Heart left ventricle (tissue), 16 donors: ENCODE results near the gene TUT7. TPM values are rescaled to one million over a fixed set of nuclear protein-coding genes. Genes with fewer than 3 reads are reported as not detected.

Source experiments
- ATAC-seq, 4 donors: fragments of 200-7000 bp; cut with Tn5 transposase; one replicate each; pipeline ENCODE4 v1.9.1; 2020 to 2022; ENCODE audit warnings: moderate library complexity in 4 of 4, mild to moderate bottlenecking in 3 of 4, moderate number of reproducible peaks in 1 of 4
- DNase-seq, 5 donors: peaks; one replicate each; pipeline ENCODE4 v3.0.0-alpha.2; 2020
- H3K27ac ChIP-seq, 12 donors: fragments of 200-600 bp; sonication (generic) in 4 of 12; one replicate each; pipeline versions ENCODE4 v1.5.0 to v1.8.0; 2016 to 2022; ENCODE audit warnings: mild to moderate bottlenecking in 2 of 12
- H3K27me3 ChIP-seq, 9 donors: fragments of 200-600 bp; sonication (generic) in 2 of 9; one replicate each; pipeline versions ENCODE4 v1.5.1 to v1.8.0; 2016 to 2022; ENCODE audit warnings: mild to moderate bottlenecking in 3 of 9
- H3K36me3 ChIP-seq, 9 donors: fragments of 200-600 bp; sonication (generic) in 2 of 9; one replicate each; pipeline versions ENCODE4 v1.5.0 to v1.8.0; 2018 to 2022; ENCODE audit warnings: mild to moderate bottlenecking in 2 of 9
- H3K4me1 ChIP-seq, 12 donors: fragments of 200-600 bp; sonication (generic) in 4 of 12; one replicate each; pipeline versions ENCODE4 v1.5.0 to v1.8.0; 2016 to 2022; ENCODE audit warnings: mild to moderate bottlenecking in 3 of 12
- H3K4me3 ChIP-seq, 12 donors: fragments of 200-600 bp; sonication (generic) in 4 of 12; one replicate each; pipeline versions ENCODE4 v1.5.0 to v1.8.0; 2017 to 2022; ENCODE audit warnings: mild to moderate bottlenecking in 9 of 12, moderate library complexity in 4 of 12
- H3K9me3 ChIP-seq, 12 donors: fragments of 200-600 bp; sonication (generic) in 4 of 12; one replicate each; pipeline versions ENCODE4 v1.5.0 to v1.8.0; 2016 to 2022; ENCODE audit warnings: mild to moderate bottlenecking in 1 of 12
- POLR2A ChIP-seq, 2 donors: fragments of 450-650 bp; IDR thresholded peaks; one replicate each; pipeline ENCODE4 v1.6.1; 2017; ENCODE audit warnings: antibody characterized with exemption in 2 of 2, mild to moderate bottlenecking in 2 of 2, moderate library complexity in 2 of 2
- WGBS, 4 donors: extraction: QIAGEN DNeasy Blood & Tissue Kit in 2 of 4; methylation state at CpG; one replicate each; pipeline versions ENCODE4 v1.1.5 to v1.1.7; 2013 to 2018; 5-methylcytosine and 5-hydroxymethylcytosine counted together
- intact Hi-C, 10 donors: fragments of 100-400 bp; cut with DNase I; formaldehyde crosslinking; loops; one replicate each; pipeline versions ENCODE4 v1.11.1 to v1.14.2; 2022
- polyA plus RNA-seq, 2 donors: library from polyadenylated mRNA; stranded (reverse); fragments of 200-250 nt; gene quantifications; one replicate each; pipeline ENCODE4 v1.2.3, GENCODE V29; 2013
- total RNA-seq, 9 donors: library from RNA; depleted of rRNA in 2 of 9; stranded (reverse); fragments of >200 nt in 2 of 9; fragmentation: NEBNext Ultra II Directional in 3 of 9; extraction: Animal tissue kit (Norgen Biotek cat#: 25700) in 3 of 9; gene quantifications; one replicate each; pipeline versions ENCODE4 v1.1.0 to v1.2.4, GENCODE V29; 2016 to 2023
- TF ChIP-seq, protein P1 (sequence below), 12 donors: fragments of 200-600 bp; sonication (generic) in 4 of 12; IDR thresholded peaks; one replicate each; pipeline versions ENCODE4 v1.5.0 to v1.8.0; 2018 to 2022; ENCODE audit warnings: antibody characterized with exemption in 12 of 12, mild to moderate bottlenecking in 5 of 12
- donor health status: ischemic (EF 13 %, LVEDD 7.1; RV severe dilation, severe dysfunction).
- donor health status: healthy with polysubstance abuse.
- donor health status: DM: no; HTN: yes; CAD: no.
- donor health status: DM: no; HTN: no; CAD: no.
- donor health status: ischemic (EF 25% LVEDD 6.9; RV normal size, moderate dysfunction).
- donor health status: ischemic (EF 25% LVEDD 5.7; RV mildly dilated, moderate dysfunction).
- donor health status: healthy.
- donor health status: DM: yes; HTN: yes; CAD: no.
- donor health status: ischemic (EF 35%, LVEDD 5.7; RV mildly dilated, moderate dysfunction).
- donor health status: nonischemic (EF 11% LVEDD 7.7; RV severe dilation, severe dysfunction).
- donor health status: DM: yes; HTN: yes; CAD: no.
- donor health status: PGD.
- donor health status: ischemic (EF 29% LVEDD 5.4; RV normal size, mild dysfunction).
- donor health status: nonischemic (EF 23%, LVEDD 6.1; RV moderate dilation, normal function).

TUT7 gene
- total and polyA plus RNA-seq, 11 donors: 7.7 to 31.0 (median 12.1) TPM

DNA sequence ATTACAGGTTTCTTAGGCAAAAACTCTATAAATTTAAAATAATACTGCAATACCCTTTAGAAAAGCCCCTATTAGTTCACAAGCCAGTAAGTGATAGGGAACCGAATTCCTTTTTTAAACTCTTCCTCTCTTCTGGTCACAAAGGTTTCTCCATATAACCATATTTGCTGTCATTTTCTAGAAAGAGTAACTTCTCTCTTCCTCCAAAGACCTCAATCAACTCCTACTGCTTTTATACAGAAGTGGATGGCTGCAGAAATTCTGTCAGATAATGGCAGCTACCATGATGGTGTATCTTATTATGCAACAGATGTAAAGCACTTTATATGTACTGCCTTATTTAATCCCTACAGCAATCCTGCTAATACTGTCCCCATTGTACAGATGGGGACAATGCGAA lies 6.2 kb downstream of the TUT7 start:
- H3K4me3 ChIP-seq: no peak overlapping the region
- peaks cover 0 to 60% (median 43%) of the 10 kb centered on the region in 9 donors for H3K36me3 ChIP-seq
- no peak overlapping the region for H3K27ac ChIP-seq
- WGBS, 4 donors: 83 to 89% (median 84%) methylated on average over 2 of the region's 2 CpGs
- ATAC-seq: no peak
- TF ChIP-seq, protein P1, sequence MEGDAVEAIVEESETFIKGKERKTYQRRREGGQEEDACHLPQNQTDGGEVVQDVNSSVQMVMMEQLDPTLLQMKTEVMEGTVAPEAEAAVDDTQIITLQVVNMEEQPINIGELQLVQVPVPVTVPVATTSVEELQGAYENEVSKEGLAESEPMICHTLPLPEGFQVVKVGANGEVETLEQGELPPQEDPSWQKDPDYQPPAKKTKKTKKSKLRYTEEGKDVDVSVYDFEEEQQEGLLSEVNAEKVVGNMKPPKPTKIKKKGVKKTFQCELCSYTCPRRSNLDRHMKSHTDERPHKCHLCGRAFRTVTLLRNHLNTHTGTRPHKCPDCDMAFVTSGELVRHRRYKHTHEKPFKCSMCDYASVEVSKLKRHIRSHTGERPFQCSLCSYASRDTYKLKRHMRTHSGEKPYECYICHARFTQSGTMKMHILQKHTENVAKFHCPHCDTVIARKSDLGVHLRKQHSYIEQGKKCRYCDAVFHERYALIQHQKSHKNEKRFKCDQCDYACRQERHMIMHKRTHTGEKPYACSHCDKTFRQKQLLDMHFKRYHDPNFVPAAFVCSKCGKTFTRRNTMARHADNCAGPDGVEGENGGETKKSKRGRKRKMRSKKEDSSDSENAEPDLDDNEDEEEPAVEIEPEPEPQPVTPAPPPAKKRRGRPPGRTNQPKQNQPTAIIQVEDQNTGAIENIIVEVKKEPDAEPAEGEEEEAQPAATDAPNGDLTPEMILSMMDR (IDR thresholded peaks at IDR 0.05): no peak
- no peak for TF ChIP-seq POLR2A (IDR thresholded peaks at IDR 0.05)
- no peaks in the 10 kb centered on the region for H3K27me3 ChIP-seq
- peaks cover 4 to 72% (median 41%) of the 10 kb centered on the region in 12 donors for H3K4me1 ChIP-seq
- H3K9me3 ChIP-seq: no peaks in the 10 kb centered on the region
- intact Hi-C loops: loop anchor here in 1 of 10 donors (10.0 kb wide), 1 partner anchor 53 kb away; no protein-coding TSS in a partner anchor
- no peak for DNase-seq

DNA sequence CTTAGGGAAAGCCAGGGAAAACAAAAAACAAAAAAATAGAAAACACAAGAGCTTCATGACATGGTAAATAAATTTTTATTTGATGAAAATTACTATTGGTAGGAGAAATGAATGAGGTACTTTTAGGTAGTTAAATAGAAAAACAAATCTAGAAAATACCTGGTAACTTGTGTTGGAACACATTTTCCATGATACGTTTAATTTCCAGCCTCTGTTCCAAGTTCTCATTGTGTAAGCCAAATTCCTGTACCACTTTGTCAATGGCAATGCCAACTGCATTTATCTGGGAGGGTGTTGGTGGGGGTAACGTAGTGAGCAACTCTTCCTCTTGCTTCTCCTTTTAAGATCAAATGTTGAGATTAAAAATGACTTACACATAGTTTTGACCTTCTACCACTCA lies 9.4 kb downstream of the TUT7 start:
- peaks cover 0 to 74% (median 65%) of the 10 kb centered on the region in 9 donors for H3K36me3 ChIP-seq
- no peak overlapping the region for H3K27ac ChIP-seq
- no peak overlapping the region for H3K4me3 ChIP-seq
- intact Hi-C loops: loop anchor here in 2 of 10 donors (5.0 to 10.0 kb wide), 2 partner anchors 48 to 50 kb away; no protein-coding TSS in a partner anchor
- no peaks in the 10 kb centered on the region for H3K27me3 ChIP-seq
- DNase-seq (no peak), ATAC-seq (no peak)
- H3K4me1 ChIP-seq: peaks cover 0 to 44% (median 10%) of the 10 kb centered on the region in 12 donors
- H3K9me3 ChIP-seq: no peaks in the 10 kb centered on the region
- WGBS, 4 donors: 50 to 81% (median 69%) methylated on average over 2 of the region's 2 CpGs
- TF ChIP-seq, protein P1 (IDR thresholded peaks at IDR 0.05): no peak
- TF ChIP-seq POLR2A (IDR thresholded peaks at IDR 0.05): no peak

- no peak overlapping the region for H3K27ac ChIP-seq
- WGBS, 4 donors: 96 to 100% (median 99%) methylated on average over 3 of the region's 3 CpGs
- intact Hi-C loops: loop anchor here in 2 of 10 donors (5.0 to 10.0 kb wide), 2 partner anchors 45 to 47 kb away; no protein-coding TSS in a partner anchor
- DNase-seq (no peak), ATAC-seq (no peak)
- peaks cover 0 to 93% (median 90%) of the 10 kb centered on the region in 9 donors for H3K36me3 ChIP-seq
- TF ChIP-seq, protein P1 (IDR thresholded peaks at IDR 0.05): no peak
- no peak for TF ChIP-seq POLR2A (IDR thresholded peaks at IDR 0.05)
- H3K4me1 ChIP-seq: peaks cover 0 to 35% (median 2%) of the 10 kb centered on the region in 12 donors
- no peaks in the 10 kb centered on the region for H3K27me3 ChIP-seq
- H3K9me3 ChIP-seq: no peaks in the 10 kb centered on the region
- no peak overlapping the region for H3K4me3 ChIP-seq
Observed at GRCh38 chr9:86342269-86342668, 11.9 kb downstream of the TUT7 start.

DNA sequence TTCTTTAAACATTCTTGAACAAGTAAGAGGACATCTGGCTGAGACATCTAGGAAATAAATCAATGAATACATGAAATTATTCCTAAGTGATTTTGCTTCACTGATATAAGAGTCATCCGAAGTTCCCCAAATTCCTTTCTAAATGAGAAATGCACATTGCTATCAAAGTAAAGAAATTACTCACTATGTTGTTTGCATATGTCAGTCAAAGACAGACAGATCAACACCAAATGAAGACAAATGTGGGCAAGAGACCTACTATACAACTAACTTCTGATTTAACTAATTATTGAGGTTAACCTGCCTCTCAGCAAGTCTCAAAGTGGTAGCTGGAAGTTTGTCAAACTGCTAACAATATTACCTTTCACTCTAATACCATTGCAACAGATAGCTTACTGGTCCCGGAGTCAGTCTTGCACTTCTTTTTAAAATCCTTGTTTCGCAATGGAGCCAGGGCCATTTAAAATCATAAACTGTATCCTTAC lies 13.2 kb downstream of the TUT7 start:
- no peaks in the 10 kb centered on the region for H3K9me3 ChIP-seq
- ATAC-seq (no peak), DNase-seq (no peak)
- H3K4me1 ChIP-seq: peaks cover 0 to 30% (median 0%) of the 10 kb centered on the region in 12 donors
- peaks cover 0 to 100% (median 97%) of the 10 kb centered on the region in 9 donors for H3K36me3 ChIP-seq
- no peaks in the 10 kb centered on the region for H3K27me3 ChIP-seq
- H3K27ac ChIP-seq: no peak overlapping the region
- intact Hi-C loops: loop anchor here in 2 of 10 donors (5.0 to 10.0 kb wide), 2 partner anchors 44 to 46 kb away; no protein-coding TSS in a partner anchor
- TF ChIP-seq, protein P1 (IDR thresholded peaks at IDR 0.05): no peak
- no peak for TF ChIP-seq POLR2A (IDR thresholded peaks at IDR 0.05)
- no peak overlapping the region for H3K4me3 ChIP-seq
- WGBS, 4 donors: 79 to 90% (median 87%) methylated on average over 3 of the region's 3 CpGs
